Sigmoid colon (tissue), 7 donors: ENCODE results near the gene EIF4EBP3. TPM values are rescaled to one million over a fixed set of nuclear protein-coding genes. Genes with fewer than 3 reads are reported as not detected.

Experiments used
- DNase-seq: peaks from one replicate; pipeline ENCODE4 v3.0.0-alpha.2; 2019
- H3K27ac ChIP-seq, 4 donors: fragments of 200-600 bp; sonication (generic); one replicate each; pipeline ENCODE4 v1.5.1; 2016 to 2019; ENCODE audit warnings: mild to moderate bottlenecking in 1 of 4
- H3K27me3 ChIP-seq, 3 donors: fragments of 200-600 bp; sonication (generic); one replicate each; pipeline ENCODE4 v1.5.1; 2019; ENCODE audit warnings: mild to moderate bottlenecking in 1 of 3
- H3K36me3 ChIP-seq, 4 donors: fragments of 200-600 bp; sonication (generic); one replicate each; pipeline ENCODE4 v1.5.1; 2016 to 2019
- H3K4me1 ChIP-seq, 4 donors: fragments of 200-600 bp; sonication (generic); one replicate each; pipeline ENCODE4 v1.5.1; 2017 to 2019
- H3K4me3 ChIP-seq, 4 donors: fragments of 200-600 bp; sonication (generic); one replicate each; pipeline ENCODE4 v1.5.1; 2017 to 2019; ENCODE audit warnings: mild to moderate bottlenecking in 2 of 4, moderate library complexity in 1 of 4
- H3K9me3 ChIP-seq, 4 donors: fragments of 200-600 bp in 3 of 4; sonication (generic) in 3 of 4; one replicate each; pipeline versions ENCODE4 v1.5.1 to v1.6.1; 2013 to 2019
- CTCF ChIP-seq, 4 experiments: fragments of 450-650 bp in 3 of 4; fragments of 200-600 bp in 1 of 4; IDR thresholded peaks; one replicate each; pipeline ENCODE4 v1.5.1; 2016 to 2019; ENCODE audit warnings: antibody characterized with exemption in 4 of 4, mild to moderate bottlenecking in 3 of 4, moderate library complexity in 2 of 4
- EP300 ChIP-seq, 4 donors: sonication (generic); formaldehyde crosslinking; IDR thresholded peaks; one replicate each; pipeline ENCODE4 v1.6.1; 2017; ENCODE audit warnings: antibody characterized with exemption in 4 of 4
- POLR2A ChIP-seq, 2 donors: fragments of 450-650 bp; IDR thresholded peaks; one replicate each; pipeline ENCODE4 v1.6.1; 2016; ENCODE audit warnings: antibody characterized with exemption in 2 of 2, mild to moderate bottlenecking in 2 of 2, moderate library complexity in 2 of 2
- POLR2AphosphoS5 ChIP-seq, 4 donors: sonication (generic); formaldehyde crosslinking; IDR thresholded peaks; one replicate each; pipeline ENCODE4 v1.6.1; 2017; ENCODE audit warnings: antibody characterized with exemption in 4 of 4
- WGBS, 2 donors: extraction: QIAGEN DNeasy Blood & Tissue Kit; methylation state at CpG; one replicate each; pipeline ENCODE4 v1.1.7; 2013; 5-methylcytosine and 5-hydroxymethylcytosine counted together
- intact Hi-C: fragments of 100-400 bp; cut with DNase I; formaldehyde crosslinking; loops from one replicate; pipeline ENCODE4 v1.15.1; 2023
- polyA plus RNA-seq, 3 donors: library from polyadenylated mRNA; stranded (reverse); fragments of 200-250 nt; gene quantifications; one replicate each; pipeline ENCODE4 v1.2.3, GENCODE V29; 2013
- total RNA-seq, 4 donors: library from RNA; depleted of rRNA; stranded (reverse); fragments of >200 nt; gene quantifications; one replicate each; pipeline ENCODE4 v1.1.0, GENCODE V29; 2016
- donor health status: healthy with polysubstance abuse.
- donor health status: Bipolar disorder and iron deficiency.
- donor health status: healthy.

Gene EIF4EBP3
- total and polyA plus RNA-seq, 7 donors, result 6.5 to 60.7 (median 21.0) TPM

- peaks cover 0 to 37% (median 36%) of the 10 kb centered on the region in 4 donors for H3K4me1 ChIP-seq
- no peaks in the 10 kb centered on the region for H3K27me3 ChIP-seq
- H3K36me3 ChIP-seq, result peaks cover 6 to 46% (median 18%) of the 10 kb centered on the region in 4 donors
- 96 to 97% methylated on average over 7 of the region's 7 CpGs for WGBS, 2 donors
- H3K9me3 ChIP-seq, result no peaks in the 10 kb centered on the region
- TF ChIP-seq POLR2A (IDR thresholded peaks at IDR 0.05) (no peak), EP300 (IDR thresholded peaks at IDR 0.05) (no peak), POLR2AphosphoS5 (IDR thresholded peaks at IDR 0.05) (no peak), CTCF (IDR thresholded peaks at IDR 0.05) (no peak)
- DNase-seq, result no peak
- H3K4me3 ChIP-seq, result no peak overlapping the region
- no peak overlapping the region for H3K27ac ChIP-seq
- intact Hi-C loops, result loop anchor here (5.0 kb wide), 2 partner anchors 143 to 147 kb away; partner anchors contain the start of genes ANKHD1, HARS1 and HARS2
Observed at GRCh38 chr5:140544986-140545385, 2.5 kb upstream of the EIF4EBP3 start.

- peaks cover 6 to 46% (median 15%) of the 10 kb centered on the region in 4 donors for H3K36me3 ChIP-seq
- intact Hi-C loops, result loop anchor here (2.0 to 5.0 kb wide), 4 partner anchors 93 to 165 kb away; partner anchors contain the start of genes ANKHD1, HARS1, HARS2 and TMCO6
- no peak overlapping the region for H3K4me3 ChIP-seq
- no peak for DNase-seq
- H3K4me1 ChIP-seq, result peaks cover 0 to 43% (median 42%) of the 10 kb centered on the region in 4 donors
- no peaks in the 10 kb centered on the region for H3K9me3 ChIP-seq
- no peaks in the 10 kb centered on the region for H3K27me3 ChIP-seq
- H3K27ac ChIP-seq, result peak overlapping the region in 2 of 4 donors; percentile 93 to 98
- TF ChIP-seq EP300 (IDR thresholded peaks at IDR 0.05), result no peak
- no peak for TF ChIP-seq POLR2A (IDR thresholded peaks at IDR 0.05)
- no peak for TF ChIP-seq POLR2AphosphoS5 (IDR thresholded peaks at IDR 0.05)
- WGBS, 2 donors, result 97 to 98% methylated on average over 10 of the region's 10 CpGs
Observed at GRCh38 chr5:140545606-140546005, 1.9 kb upstream of the EIF4EBP3 start.

GRCh38 chr5:140546851-140547507 is 483 bp upstream of the EIF4EBP3 start:
- H3K9me3 ChIP-seq, result no peaks in the 10 kb centered on the region
- peaks cover 0 to 50% (median 43%) of the 10 kb centered on the region in 4 donors for H3K4me1 ChIP-seq
- H3K4me3 ChIP-seq, result peak overlapping the region; percentile 41 to 58 (median 53)
- intact Hi-C loops, result loop anchor here (1.0 to 5.0 kb wide), 5 partner anchors 92 to 164 kb away; partner anchors contain the start of genes ANKHD1, HARS1, HARS2 and IK
- DNase-seq, result no peak
- TF ChIP-seq EP300 (IDR thresholded peaks at IDR 0.05), result no peak
- TF ChIP-seq POLR2A (IDR thresholded peaks at IDR 0.05), result no peak
- no peak for TF ChIP-seq POLR2AphosphoS5 (IDR thresholded peaks at IDR 0.05)
- no peak for TF ChIP-seq CTCF (IDR thresholded peaks at IDR 0.05)
- peak overlapping the region; percentile 93 to 98 (median 98) for H3K27ac ChIP-seq
- H3K36me3 ChIP-seq, result peaks cover 8 to 46% (median 25%) of the 10 kb centered on the region in 4 donors
- 14 to 52% methylated on average over 13 of the region's 13 CpGs for WGBS, 2 donors
- no peaks in the 10 kb centered on the region for H3K27me3 ChIP-seq

GRCh38 chr5:140548300-140548688 is 832 bp downstream of the EIF4EBP3 start:
- intact Hi-C loops, result loop anchor here (2.0 to 5.0 kb wide), 3 partner anchors 15 to 146 kb away; partner anchors contain the start of genes ANKHD1, HARS1 and HARS2
- TF ChIP-seq POLR2AphosphoS5 (IDR thresholded peaks at IDR 0.05) (peak in 2 of 4 donors; percentile 37 to 60), CTCF (IDR thresholded peaks at IDR 0.05) (no peak), EP300 (IDR thresholded peaks at IDR 0.05) (peak in 1 of 4 donors; percentile 27), POLR2A (IDR thresholded peaks at IDR 0.05) (peak in 1 of 2 donors; percentile 7)
- no peak for DNase-seq
- peak overlapping the region; percentile 93 to 98 (median 98) for H3K27ac ChIP-seq
- H3K4me1 ChIP-seq, result peaks cover 0 to 50% (median 43%) of the 10 kb centered on the region in 4 donors
- H3K4me3 ChIP-seq, result peak overlapping the region; percentile 41 to 58 (median 53)
- H3K36me3 ChIP-seq, result peaks cover 3 to 34% (median 22%) of the 10 kb centered on the region in 4 donors
- WGBS, 2 donors, result 2 to 10% methylated on average over 5 of the region's 5 CpGs
- no peaks in the 10 kb centered on the region for H3K27me3 ChIP-seq
- no peaks in the 10 kb centered on the region for H3K9me3 ChIP-seq

- Histone ChIP-seq H3K4me1 (peaks cover 0 to 50% (median 45%) of the 10 kb centered on the region in 4 donors), H3K36me3 (peaks cover 3 to 34% (median 22%) of the 10 kb centered on the region in 4 donors), H3K27ac (peak overlapping the region; percentile 93 to 98 (median 98)), H3K4me3 (peak overlapping the region in 2 of 4 donors; percentile 41 to 58), H3K27me3 (no peaks in the 10 kb centered on the region), H3K9me3 (no peaks in the 10 kb centered on the region)
- intact Hi-C loops, result loop anchor here (2.0 to 5.0 kb wide), 3 partner anchors 14 to 146 kb away; partner anchors contain the start of genes ANKHD1, HARS1 and HARS2
- WGBS, 2 donors, result 77 to 88% methylated on average over 7 of the region's 7 CpGs
- DNase-seq, result peak; percentile 64
- no peak for TF ChIP-seq EP300 (IDR thresholded peaks at IDR 0.05)
- no peak for TF ChIP-seq CTCF (IDR thresholded peaks at IDR 0.05)
- no peak for TF ChIP-seq POLR2A (IDR thresholded peaks at IDR 0.05)
- no peak for TF ChIP-seq POLR2AphosphoS5 (IDR thresholded peaks at IDR 0.05)
Observed at GRCh38 chr5:140548791-140549190, 1.3 kb downstream of the EIF4EBP3 start.
